ENCODE data around the gene EEF1A2.

GRCh38 chr20:63508072-63508768 lies 9.3 kb upstream of the EEF1A2 start:
- TF ChIP-seq POLR2A (IDR thresholded peaks at IDR 0.05; ENCODE audit: low read length): no peak
- no peak for TF ChIP-seq GATA1 (IDR thresholded peaks at IDR 0.05; ENCODE audit: low read depth, low read length)

Data from erythroblast (primary cell).